Vagina (tissue), 2 donors: Measurements from ENCODE around the gene DIS3L. TPM values are rescaled to one million over a fixed set of nuclear protein-coding genes. Genes with fewer than 3 reads are reported as not detected.
A peak's percentile ranks its signal among the peaks of the same experiment; 100 is the strongest.
"Not testable (repeated sequence)": the region's sequence is repeated elsewhere in the genome, so short reads cannot be mapped to it uniquely, and the experiment has no call there.

Experiments used
- DNase-seq, 2 donors: peaks; one replicate each; pipeline ENCODE4 v3.0.0-alpha.2; 2017; ENCODE audit errors: extremely low spot score in 2 of 2
- H3K27ac ChIP-seq: fragments of 200-600 bp; sonication (generic); one replicate; pipeline ENCODE4 v1.5.1; 2019
- H3K27me3 ChIP-seq: fragments of 200-600 bp; sonication (generic); one replicate; pipeline ENCODE4 v1.5.1; 2019
- H3K36me3 ChIP-seq, 2 donors: fragments of 200-600 bp; sonication (generic); one replicate each; pipeline ENCODE4 v1.5.1; 2017 to 2019
- H3K4me1 ChIP-seq: fragments of 200-600 bp; sonication (generic); one replicate; pipeline ENCODE4 v1.5.1; 2019
- H3K4me3 ChIP-seq, 2 donors: fragments of 200-600 bp; sonication (generic); 1 replicate in 1 of 2; 2 replicates in 1 of 2; pipeline ENCODE4 v1.5.1; 2016 to 2019
- H3K9me3 ChIP-seq: fragments of 200-600 bp; sonication (generic); one replicate; pipeline ENCODE4 v1.5.1; 2019
- POLR2A ChIP-seq, 2 donors: fragments of 450-650 bp; IDR thresholded peaks; one replicate each; pipeline ENCODE4 v1.6.1; 2017; ENCODE audit warnings: antibody characterized with exemption in 2 of 2, mild to moderate bottlenecking in 2 of 2, moderate library complexity in 2 of 2
- POLR2AphosphoS5 ChIP-seq, 2 donors: sonication (generic); formaldehyde crosslinking; IDR thresholded peaks; one replicate each; pipeline ENCODE4 v1.9.0; 2017; ENCODE audit warnings: antibody characterized with exemption in 2 of 2, mild to moderate bottlenecking in 2 of 2, low read depth in 1 of 2; ENCODE audit not compliant: insufficient read depth in 1 of 2
- intact Hi-C: fragments of 100-400 bp; cut with DNase I; formaldehyde crosslinking; loops from one replicate; pipeline ENCODE4 v1.15.1; 2023
- total RNA-seq: library from RNA; depleted of rRNA; stranded (reverse); fragments of >200 nt; gene quantifications from one replicate; pipeline ENCODE4 v1.2.3, GENCODE V29; 2016
- TF ChIP-seq, protein P1 (sequence below), 3 experiments: fragments of 450-650 bp in 2 of 3; fragments of 200-600 bp in 1 of 3; sonication (generic) in 1 of 3; IDR thresholded peaks; one replicate each; pipeline ENCODE4 v1.5.1; 2017 to 2019; ENCODE audit warnings: antibody characterized with exemption in 3 of 3, mild to moderate bottlenecking in 2 of 3, moderate library complexity in 2 of 3

The DIS3L gene
- total RNA-seq, 1 donor from 2014 or later: 20.9 TPM

DNA sequence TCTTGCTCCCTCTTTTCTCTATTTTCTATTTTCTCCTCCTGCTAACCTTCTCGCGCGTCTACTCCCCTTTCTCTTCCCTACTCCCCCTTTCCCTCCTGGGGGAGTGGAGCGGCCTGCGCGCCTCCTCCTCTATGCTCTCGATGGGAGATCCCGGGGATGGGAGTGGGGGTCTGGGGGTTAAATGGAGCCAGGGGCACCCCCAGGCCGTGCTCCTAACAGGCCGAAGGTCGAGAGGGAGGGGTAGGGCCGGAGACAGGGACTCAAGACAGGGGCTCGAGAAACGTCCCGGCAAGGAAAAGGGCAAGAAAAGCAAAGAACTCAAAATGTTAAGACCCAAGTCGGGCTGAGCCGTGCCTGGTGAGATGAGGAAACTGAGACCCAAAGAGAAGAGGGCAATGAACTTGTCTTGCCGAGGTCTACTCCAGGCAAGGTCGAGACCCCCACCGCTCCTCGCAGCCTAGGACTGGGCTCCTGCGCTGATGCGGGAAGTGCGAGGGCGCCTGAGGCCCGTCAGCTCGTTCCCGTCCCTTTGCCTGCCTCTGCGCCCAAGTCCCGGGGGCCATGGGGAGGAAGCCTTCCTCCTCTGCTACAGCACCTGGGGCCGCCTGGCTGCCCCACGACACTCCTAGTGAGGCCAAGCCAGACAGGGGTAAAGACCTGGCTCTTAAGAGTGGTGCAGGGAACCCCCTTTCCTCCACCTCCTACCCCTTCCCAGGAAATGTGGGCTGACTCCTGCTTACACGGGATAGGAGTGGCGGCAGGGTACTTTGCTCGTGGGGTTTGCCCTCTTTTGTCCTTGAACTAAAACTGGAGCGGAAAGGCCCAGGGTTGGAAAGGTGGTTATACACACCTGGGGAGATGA, 39.0 kb upstream of the DIS3L start:
- H3K27ac ChIP-seq: no peak overlapping the region
- H3K9me3 ChIP-seq: no peaks in the 10 kb centered on the region
- peaks cover 34% of the 10 kb centered on the region for H3K4me1 ChIP-seq
- TF ChIP-seq POLR2A (IDR thresholded peaks at IDR 0.05) (no peak), POLR2AphosphoS5 (IDR thresholded peaks at IDR 0.05; ENCODE audit: insufficient read depth in 1 of 2, low read depth in 1 of 2) (no peak)
- TF ChIP-seq, protein P1, sequence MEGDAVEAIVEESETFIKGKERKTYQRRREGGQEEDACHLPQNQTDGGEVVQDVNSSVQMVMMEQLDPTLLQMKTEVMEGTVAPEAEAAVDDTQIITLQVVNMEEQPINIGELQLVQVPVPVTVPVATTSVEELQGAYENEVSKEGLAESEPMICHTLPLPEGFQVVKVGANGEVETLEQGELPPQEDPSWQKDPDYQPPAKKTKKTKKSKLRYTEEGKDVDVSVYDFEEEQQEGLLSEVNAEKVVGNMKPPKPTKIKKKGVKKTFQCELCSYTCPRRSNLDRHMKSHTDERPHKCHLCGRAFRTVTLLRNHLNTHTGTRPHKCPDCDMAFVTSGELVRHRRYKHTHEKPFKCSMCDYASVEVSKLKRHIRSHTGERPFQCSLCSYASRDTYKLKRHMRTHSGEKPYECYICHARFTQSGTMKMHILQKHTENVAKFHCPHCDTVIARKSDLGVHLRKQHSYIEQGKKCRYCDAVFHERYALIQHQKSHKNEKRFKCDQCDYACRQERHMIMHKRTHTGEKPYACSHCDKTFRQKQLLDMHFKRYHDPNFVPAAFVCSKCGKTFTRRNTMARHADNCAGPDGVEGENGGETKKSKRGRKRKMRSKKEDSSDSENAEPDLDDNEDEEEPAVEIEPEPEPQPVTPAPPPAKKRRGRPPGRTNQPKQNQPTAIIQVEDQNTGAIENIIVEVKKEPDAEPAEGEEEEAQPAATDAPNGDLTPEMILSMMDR (IDR thresholded peaks at IDR 0.05): no peak
- DNase-seq: no peak
- H3K4me3 ChIP-seq: peak overlapping the region; percentile 40 to 53
- no peaks in the 10 kb centered on the region for H3K36me3 ChIP-seq
- intact Hi-C loops: no loop called here
- H3K27me3 ChIP-seq: no peaks in the 10 kb centered on the region

DNA sequence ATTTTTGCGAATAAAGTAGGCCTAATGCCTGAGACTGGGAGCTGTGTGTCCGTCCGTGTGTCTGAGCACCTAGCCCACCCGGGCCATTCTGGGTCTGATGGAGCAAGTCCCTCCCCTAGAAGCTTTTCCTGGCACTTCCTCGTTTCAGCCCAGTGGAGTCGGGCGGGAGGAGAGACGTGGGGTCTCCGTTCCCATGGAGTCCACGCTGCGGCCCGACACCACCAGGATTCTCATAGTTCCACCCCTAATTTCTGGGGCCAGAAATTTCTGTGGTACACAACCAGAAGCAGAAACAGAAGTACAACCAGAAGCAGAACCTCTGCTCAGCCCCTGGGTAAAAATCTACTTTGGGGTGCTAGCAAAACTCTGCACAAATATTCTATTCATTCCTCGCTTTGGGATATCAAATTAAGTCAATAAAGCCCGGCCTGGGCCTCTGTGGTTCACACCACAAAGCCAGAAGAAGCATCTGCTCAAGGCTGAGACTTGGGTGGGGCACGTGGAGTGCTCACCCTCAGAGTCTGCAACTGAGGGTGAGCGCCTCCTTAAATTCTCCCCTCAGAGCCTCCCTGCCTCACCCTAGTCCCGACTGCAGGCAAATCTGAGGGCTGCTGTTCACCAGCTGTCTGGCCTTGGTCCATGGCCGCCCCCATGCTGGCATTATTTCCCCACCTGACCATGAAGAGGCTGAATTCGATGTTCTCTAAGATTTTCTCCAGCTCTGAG, 38.3 kb upstream of the DIS3L start:
- no peak for TF ChIP-seq POLR2AphosphoS5 (IDR thresholded peaks at IDR 0.05; ENCODE audit: insufficient read depth in 1 of 2, low read depth in 1 of 2)
- TF ChIP-seq, protein P1 (IDR thresholded peaks at IDR 0.05): no peak
- no peak for TF ChIP-seq POLR2A (IDR thresholded peaks at IDR 0.05)
- H3K36me3 ChIP-seq: no peaks in the 10 kb centered on the region
- DNase-seq: no peak
- intact Hi-C loops: no loop called here
- no peaks in the 10 kb centered on the region for H3K27me3 ChIP-seq
- H3K4me3 ChIP-seq: no peak overlapping the region
- H3K4me1 ChIP-seq: peaks cover 34% of the 10 kb centered on the region
- no peak overlapping the region for H3K27ac ChIP-seq
- H3K9me3 ChIP-seq: no peaks in the 10 kb centered on the region

- intact Hi-C loops: no loop called here
- TF ChIP-seq, protein P1 (IDR thresholded peaks at IDR 0.05): no peak
- TF ChIP-seq POLR2A (IDR thresholded peaks at IDR 0.05) (no peak), POLR2AphosphoS5 (IDR thresholded peaks at IDR 0.05; ENCODE audit: insufficient read depth in 1 of 2, low read depth in 1 of 2) (no peak)
- H3K27me3 ChIP-seq: no peaks in the 10 kb centered on the region
- no peaks in the 10 kb centered on the region for H3K36me3 ChIP-seq
- no peak overlapping the region for H3K27ac ChIP-seq
- no peak for DNase-seq
- no peaks in the 10 kb centered on the region for H3K9me3 ChIP-seq
- no peak overlapping the region for H3K4me3 ChIP-seq
- H3K4me1 ChIP-seq: peaks cover 30% of the 10 kb centered on the region
Measured at GRCh38 chr15:66256692-66257091, 36.7 kb upstream of the DIS3L start.

DNA sequence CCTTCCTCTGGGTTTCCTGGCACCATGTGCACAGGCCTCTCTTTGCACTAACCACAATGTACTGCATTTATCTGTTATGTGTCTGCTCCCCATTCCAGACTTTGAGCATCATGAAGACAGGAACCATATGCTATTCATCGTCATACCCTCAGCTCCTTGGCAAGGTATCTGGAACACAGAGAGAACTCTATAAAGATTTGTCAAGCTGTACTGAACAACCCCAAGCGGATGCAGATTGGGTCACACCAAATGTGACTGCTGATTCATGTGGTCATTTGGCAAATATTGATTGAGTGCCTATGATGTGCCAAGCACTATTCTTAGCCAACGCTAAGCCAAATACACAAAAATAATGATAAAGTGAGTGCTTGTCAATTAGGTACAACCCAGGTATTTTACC, 32.3 kb upstream of the DIS3L start:
- intact Hi-C loops: no loop called here
- H3K4me3 ChIP-seq: no peak overlapping the region
- no peaks in the 10 kb centered on the region for H3K9me3 ChIP-seq
- H3K4me1 ChIP-seq: no peaks in the 10 kb centered on the region
- no peak overlapping the region for H3K27ac ChIP-seq
- no peak for TF ChIP-seq POLR2A (IDR thresholded peaks at IDR 0.05)
- TF ChIP-seq, protein P1 (IDR thresholded peaks at IDR 0.05): no peak
- TF ChIP-seq POLR2AphosphoS5 (IDR thresholded peaks at IDR 0.05; ENCODE audit: insufficient read depth in 1 of 2, low read depth in 1 of 2): no peak
- no peaks in the 10 kb centered on the region for H3K36me3 ChIP-seq
- no peaks in the 10 kb centered on the region for H3K27me3 ChIP-seq
- no peak for DNase-seq

GRCh38 chr15:66262837-66263236, 30.5 kb upstream of the DIS3L start:
- H3K9me3 ChIP-seq: not testable (repeated sequence)

More at GRCh38 chr15:66262837-66263236, 30.5 kb upstream of the DIS3L start:
- H3K4me3 ChIP-seq, H3K27ac ChIP-seq, H3K4me1 ChIP-seq, intact Hi-C loops, H3K27me3 ChIP-seq, H3K36me3 ChIP-seq, DNase-seq: not testable (repeated sequence)
